ENCODE measurements around the gene LRBA. TPM values are rescaled to one million over a fixed set of nuclear protein-coding genes. Genes with fewer than 3 reads are reported as not detected.

LRBA gene
- total and polyA plus RNA-seq, 9 of the 15 experiments (the other 6 are each of a cell fraction or from before 2014, with no cell fraction given): 24.2 to 88.7 (median 59.7) TPM

- TF ChIP-seq, protein P1, sequence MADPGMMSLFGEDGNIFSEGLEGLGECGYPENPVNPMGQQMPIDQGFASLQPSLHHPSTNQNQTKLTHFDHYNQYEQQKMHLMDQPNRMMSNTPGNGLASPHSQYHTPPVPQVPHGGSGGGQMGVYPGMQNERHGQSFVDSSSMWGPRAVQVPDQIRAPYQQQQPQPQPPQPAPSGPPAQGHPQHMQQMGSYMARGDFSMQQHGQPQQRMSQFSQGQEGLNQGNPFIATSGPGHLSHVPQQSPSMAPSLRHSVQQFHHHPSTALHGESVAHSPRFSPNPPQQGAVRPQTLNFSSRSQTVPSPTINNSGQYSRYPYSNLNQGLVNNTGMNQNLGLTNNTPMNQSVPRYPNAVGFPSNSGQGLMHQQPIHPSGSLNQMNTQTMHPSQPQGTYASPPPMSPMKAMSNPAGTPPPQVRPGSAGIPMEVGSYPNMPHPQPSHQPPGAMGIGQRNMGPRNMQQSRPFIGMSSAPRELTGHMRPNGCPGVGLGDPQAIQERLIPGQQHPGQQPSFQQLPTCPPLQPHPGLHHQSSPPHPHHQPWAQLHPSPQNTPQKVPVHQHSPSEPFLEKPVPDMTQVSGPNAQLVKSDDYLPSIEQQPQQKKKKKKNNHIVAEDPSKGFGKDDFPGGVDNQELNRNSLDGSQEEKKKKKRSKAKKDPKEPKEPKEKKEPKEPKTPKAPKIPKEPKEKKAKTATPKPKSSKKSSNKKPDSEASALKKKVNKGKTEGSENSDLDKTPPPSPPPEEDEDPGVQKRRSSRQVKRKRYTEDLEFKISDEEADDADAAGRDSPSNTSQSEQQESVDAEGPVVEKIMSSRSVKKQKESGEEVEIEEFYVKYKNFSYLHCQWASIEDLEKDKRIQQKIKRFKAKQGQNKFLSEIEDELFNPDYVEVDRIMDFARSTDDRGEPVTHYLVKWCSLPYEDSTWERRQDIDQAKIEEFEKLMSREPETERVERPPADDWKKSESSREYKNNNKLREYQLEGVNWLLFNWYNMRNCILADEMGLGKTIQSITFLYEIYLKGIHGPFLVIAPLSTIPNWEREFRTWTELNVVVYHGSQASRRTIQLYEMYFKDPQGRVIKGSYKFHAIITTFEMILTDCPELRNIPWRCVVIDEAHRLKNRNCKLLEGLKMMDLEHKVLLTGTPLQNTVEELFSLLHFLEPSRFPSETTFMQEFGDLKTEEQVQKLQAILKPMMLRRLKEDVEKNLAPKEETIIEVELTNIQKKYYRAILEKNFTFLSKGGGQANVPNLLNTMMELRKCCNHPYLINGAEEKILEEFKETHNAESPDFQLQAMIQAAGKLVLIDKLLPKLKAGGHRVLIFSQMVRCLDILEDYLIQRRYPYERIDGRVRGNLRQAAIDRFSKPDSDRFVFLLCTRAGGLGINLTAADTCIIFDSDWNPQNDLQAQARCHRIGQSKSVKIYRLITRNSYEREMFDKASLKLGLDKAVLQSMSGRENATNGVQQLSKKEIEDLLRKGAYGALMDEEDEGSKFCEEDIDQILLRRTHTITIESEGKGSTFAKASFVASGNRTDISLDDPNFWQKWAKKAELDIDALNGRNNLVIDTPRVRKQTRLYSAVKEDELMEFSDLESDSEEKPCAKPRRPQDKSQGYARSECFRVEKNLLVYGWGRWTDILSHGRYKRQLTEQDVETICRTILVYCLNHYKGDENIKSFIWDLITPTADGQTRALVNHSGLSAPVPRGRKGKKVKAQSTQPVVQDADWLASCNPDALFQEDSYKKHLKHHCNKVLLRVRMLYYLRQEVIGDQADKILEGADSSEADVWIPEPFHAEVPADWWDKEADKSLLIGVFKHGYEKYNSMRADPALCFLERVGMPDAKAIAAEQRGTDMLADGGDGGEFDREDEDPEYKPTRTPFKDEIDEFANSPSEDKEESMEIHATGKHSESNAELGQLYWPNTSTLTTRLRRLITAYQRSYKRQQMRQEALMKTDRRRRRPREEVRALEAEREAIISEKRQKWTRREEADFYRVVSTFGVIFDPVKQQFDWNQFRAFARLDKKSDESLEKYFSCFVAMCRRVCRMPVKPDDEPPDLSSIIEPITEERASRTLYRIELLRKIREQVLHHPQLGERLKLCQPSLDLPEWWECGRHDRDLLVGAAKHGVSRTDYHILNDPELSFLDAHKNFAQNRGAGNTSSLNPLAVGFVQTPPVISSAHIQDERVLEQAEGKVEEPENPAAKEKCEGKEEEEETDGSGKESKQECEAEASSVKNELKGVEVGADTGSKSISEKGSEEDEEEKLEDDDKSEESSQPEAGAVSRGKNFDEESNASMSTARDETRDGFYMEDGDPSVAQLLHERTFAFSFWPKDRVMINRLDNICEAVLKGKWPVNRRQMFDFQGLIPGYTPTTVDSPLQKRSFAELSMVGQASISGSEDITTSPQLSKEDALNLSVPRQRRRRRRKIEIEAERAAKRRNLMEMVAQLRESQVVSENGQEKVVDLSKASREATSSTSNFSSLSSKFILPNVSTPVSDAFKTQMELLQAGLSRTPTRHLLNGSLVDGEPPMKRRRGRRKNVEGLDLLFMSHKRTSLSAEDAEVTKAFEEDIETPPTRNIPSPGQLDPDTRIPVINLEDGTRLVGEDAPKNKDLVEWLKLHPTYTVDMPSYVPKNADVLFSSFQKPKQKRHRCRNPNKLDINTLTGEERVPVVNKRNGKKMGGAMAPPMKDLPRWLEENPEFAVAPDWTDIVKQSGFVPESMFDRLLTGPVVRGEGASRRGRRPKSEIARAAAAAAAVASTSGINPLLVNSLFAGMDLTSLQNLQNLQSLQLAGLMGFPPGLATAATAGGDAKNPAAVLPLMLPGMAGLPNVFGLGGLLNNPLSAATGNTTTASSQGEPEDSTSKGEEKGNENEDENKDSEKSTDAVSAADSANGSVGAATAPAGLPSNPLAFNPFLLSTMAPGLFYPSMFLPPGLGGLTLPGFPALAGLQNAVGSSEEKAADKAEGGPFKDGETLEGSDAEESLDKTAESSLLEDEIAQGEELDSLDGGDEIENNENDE (IDR thresholded peaks at IDR 0.05; ENCODE audit: low read depth, low read length): no peak
- TF ChIP-seq XRCC3 (IDR thresholded peaks at IDR 0.05): no peak
- no peak for TF ChIP-seq STAG1 (CRISPR knock-in tag; IDR thresholded peaks at IDR 0.05; ENCODE audit: borderline replicate concordance)
- no peak for TF ChIP-seq HOXB6 (CRISPR knock-in tag; IDR thresholded peaks at IDR 0.05; ENCODE audit: borderline replicate concordance)
- no peak for TF ChIP-seq NFRKB (IDR thresholded peaks at IDR 0.05; ENCODE audit: low read depth)
- TF ChIP-seq ELF4 (CRISPR knock-in tag; IDR thresholded peaks at IDR 0.05): no peak
- no peak for TF ChIP-seq EWSR1 (IDR thresholded peaks at IDR 0.05; ENCODE audit: borderline replicate concordance, low read depth, partially characterized antibody)
- no peak for TF ChIP-seq ZBTB17 (CRISPR knock-in tag; IDR thresholded peaks at IDR 0.05)
- TF ChIP-seq, protein P2, sequence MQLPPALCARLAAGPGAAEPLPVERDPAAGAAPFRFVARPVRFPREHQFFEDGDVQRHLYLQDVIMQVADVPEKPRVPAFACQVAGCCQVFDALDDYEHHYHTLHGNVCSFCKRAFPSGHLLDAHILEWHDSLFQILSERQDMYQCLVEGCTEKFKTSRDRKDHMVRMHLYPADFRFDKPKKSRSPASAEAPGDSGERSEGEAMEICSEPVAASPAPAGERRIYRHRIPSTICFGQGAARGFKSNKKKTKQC (CRISPR knock-in tag; IDR thresholded peaks at IDR 0.05): no peak
- TF ChIP-seq EP400 (IDR thresholded peaks at IDR 0.05): peak; percentile 42; the same call in 1 of the 2 replicates
- TF ChIP-seq SUPT5H (IDR thresholded peaks at IDR 0.05): no peak
- TF ChIP-seq PPARD (CRISPR knock-in tag; IDR thresholded peaks at IDR 0.05): no peak
- TF ChIP-seq E2F5 (CRISPR knock-in tag; IDR thresholded peaks at IDR 0.05): no peak
- no peak for TF ChIP-seq ZNF586 (CRISPR knock-in tag; conservative IDR thresholded peaks at IDR 0.05)
- no peak for TF ChIP-seq PRPF4 (IDR thresholded peaks at IDR 0.05; ENCODE audit: insufficient read depth, low read depth, low read length, poor library complexity, severe bottlenecking)
- TF ChIP-seq TAF1 (IDR thresholded peaks at IDR 0.05; ENCODE audit: control insufficient read depth, extremely low read depth, insufficient read depth, low read length, severe bottlenecking): peak; percentile 27
Observed at GRCh38 chr4:151029537-151029936, 14.5 kb upstream of the LRBA start (continued).

All from K562 (cell line).